Midbrain (tissue), 1 donor: ENCODE results near the gene SUPT3H.
"Not testable (repeated sequence)": the region's sequence is repeated elsewhere in the genome, so short reads cannot be mapped to it uniquely, and the experiment has no call there.

Experiments used
- DNase-seq: peaks from one replicate; lab custom pipeline; 2025; lab: John Stamatoyannopoulos, UW

The SUPT3H gene

GRCh38 chr6:45175272-45175671, 202.5 kb downstream of the SUPT3H start:
- DNase-seq: no peak

DNA sequence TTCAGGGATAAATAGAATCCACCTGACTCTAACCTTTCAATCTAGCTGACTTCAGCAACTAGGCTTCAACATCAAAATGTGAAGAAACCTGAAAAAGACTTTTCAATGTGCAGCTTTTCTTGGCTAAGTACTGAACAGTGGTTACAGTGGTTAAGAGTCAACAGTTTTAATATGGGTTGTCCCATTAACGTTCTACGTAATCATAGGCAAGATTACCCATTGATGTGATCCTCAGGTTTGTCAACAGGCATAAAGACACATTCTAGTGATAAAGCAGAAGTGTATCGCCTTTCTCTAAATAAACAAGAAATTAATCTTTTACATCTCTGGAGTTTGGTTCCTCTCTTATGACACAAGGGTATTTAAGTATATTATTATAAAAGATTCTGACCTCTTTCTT, 203.7 kb downstream of the SUPT3H start:
- DNase-seq: no peak

GRCh38 chr6:45171380-45171779, 206.4 kb downstream of the SUPT3H start:
- DNase-seq: no peak

GRCh38 chr6:45170309-45170708, 207.4 kb downstream of the SUPT3H start:
- DNase-seq: no peak

GRCh38 chr6:45169815-45170214, 207.9 kb downstream of the SUPT3H start:
- DNase-seq: no peak

DNA sequence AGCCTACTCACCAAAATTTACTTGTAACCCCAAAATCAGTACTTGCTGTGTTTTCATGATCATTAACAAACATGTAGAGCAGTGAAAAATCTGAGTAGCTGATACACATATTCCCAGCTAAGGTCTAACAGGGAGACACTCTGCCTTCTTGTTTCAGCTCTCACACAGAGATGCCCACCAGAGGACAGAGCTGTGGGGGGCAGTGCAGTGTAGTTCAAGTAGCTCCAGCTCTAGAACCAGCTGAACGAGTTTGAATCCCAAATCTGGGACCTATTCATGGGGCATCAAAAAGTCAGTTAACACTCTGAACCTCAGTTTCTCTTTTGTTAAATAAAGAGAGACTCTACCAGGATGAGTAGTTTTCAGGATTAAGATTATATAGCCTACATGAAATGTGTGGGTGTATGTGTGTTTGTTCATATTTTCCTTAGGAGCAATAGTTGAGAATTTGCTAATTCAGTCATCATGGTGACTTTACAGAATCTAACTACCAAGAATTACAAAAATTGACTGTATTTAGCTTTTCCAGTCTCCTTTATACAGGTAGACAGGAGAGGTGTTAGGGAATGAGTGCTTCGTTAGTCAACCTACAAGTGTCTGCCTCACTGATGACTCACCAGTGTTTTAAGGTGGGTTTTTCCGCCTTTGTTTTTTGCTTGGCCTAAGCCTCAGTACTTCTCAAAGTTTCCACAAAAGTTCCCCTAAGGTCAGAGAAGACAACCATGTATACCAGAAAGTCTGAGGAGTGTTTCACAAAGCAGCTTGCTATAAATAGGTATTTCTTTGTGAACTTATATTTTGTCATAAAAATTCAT, 213.6 kb downstream of the SUPT3H start:
- no peak for DNase-seq

DNA sequence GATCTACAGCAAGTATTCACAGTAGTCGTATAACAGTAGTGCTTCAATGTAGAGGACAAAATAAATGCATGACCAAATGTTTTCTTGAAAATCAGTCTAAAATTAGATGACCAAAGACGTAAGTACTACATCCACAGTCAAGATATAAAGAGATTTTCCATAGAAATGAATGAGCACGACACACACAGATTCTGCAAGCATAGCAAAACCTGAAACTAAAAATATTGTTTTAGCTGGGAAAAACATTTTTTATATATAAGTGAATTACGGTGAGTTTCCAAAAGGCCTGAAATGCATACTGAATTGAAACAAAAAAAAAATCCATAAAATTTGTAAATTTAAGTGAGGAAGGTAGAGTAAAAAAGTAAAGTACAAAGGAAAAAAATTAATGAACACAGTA, 217.4 kb downstream of the SUPT3H start:
- DNase-seq: no peak

DNA sequence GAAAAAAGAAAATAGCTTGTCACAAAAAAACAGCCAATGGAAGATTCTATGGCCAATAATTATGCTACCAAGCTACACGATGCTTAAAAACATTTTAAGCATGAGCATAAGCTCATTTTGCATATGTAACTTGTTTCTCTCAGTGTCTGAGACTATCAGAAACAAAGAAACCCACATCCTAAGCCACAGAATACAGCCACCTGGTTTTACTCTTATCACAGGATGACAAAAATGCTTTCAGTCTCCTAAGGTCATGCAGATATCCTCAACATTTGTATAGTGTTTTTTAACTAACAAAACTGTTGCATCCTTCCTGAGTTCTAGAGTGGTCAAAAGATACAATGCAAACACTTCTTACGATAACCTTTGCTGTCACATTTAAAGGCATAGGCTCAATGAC, 221.7 kb downstream of the SUPT3H start:
- no peak for DNase-seq

GRCh38 chr6:45155341-45155894, 222.3 kb downstream of the SUPT3H start:
- DNase-seq: no peak

DNA sequence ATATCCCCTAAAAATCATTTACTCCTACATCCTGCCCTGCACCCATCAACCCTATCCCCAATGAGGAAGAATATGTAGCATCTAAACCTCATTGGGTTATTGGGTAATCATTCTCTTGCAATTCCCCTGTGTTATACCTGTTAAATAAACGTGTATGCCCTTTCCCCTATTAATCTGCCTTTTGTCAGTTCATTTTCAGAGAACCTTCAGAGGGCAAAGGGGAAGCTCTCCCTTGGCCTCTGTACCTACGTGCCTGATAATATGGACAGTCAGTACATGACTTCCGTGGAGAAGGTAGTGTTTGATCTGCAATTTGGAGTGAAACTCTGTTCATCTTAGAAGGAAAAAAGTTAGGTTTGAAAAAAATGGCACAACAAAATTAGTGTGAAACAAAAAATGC, 223.1 kb downstream of the SUPT3H start:
- DNase-seq: no peak

- no peak for DNase-seq
Observed at GRCh38 chr6:45148711-45149341, 228.9 kb downstream of the SUPT3H start.

DNA sequence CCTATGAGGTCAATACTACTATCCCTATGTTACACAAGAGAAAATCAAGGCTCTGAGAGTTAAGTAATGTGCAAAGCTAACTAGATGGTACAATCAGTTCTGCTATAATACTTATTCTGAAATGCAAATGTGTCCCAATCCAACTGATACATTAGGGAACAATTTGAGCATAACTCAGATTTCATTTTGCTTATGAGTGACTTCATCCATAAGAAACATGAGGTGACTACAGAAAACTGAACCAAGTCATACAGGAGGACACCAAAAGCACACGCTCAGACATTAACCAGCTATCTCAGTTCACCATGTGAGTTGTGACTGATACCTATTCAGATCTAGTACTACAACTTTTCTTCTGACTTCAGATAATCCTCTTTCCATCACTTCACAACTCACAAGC, 229.5 kb downstream of the SUPT3H start:
- DNase-seq: no peak

DNA sequence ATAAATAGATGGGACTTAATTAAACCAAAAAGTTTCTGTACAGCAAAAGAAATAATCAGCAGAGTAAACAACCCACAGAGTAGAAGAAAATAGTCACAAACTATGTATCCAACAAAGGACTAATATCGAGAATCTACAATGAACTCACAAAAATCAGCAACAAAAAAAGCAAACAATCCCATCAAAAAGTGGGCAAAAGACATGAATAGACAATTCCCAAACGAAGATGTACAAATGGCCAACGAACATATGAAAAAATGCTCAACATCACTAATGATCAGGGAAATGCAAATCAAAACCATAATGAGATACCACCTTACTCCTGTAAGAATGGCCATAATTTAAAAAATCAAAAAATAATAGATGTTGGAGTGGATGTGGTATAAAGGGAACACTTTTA, 232.1 kb downstream of the SUPT3H start:
- DNase-seq: not testable (repeated sequence)

DNA sequence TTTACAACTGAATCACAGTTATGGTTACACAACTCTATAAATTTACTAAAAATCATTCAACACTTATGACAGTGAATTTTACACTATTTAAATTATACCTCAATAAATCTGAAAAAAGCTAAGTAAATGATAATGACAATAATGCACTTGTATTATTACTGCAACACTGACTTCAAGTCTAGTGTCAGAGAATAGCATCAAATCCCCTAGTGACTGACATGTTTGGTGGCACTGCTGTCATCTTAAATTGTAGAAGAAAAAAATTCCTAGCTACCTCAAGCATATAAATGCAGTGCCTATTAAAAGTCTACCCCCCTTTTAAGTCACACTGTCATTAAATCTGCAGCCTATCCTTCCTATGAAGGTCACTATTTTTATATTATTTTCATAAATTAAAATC, 239.0 kb downstream of the SUPT3H start:
- DNase-seq: no peak

DNA sequence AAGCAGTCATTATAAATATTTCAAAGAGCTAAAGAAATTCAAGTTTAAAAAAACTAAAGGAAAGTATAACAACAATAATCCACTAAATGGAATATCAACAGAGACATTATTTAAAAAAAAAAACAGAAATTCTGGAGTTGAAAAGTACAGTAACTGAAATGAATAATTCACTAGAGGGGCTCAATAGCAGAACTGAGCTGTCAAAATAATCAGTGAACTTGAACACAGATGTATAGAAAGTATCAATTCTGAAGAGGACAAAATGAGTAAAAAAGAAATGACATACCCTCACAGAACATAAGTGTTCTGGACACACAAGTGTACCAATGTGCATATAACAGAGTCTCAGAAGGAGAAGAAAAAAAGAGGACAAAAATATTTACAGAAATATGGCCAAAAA, 241.2 kb downstream of the SUPT3H start:
- no peak for DNase-seq

DNA sequence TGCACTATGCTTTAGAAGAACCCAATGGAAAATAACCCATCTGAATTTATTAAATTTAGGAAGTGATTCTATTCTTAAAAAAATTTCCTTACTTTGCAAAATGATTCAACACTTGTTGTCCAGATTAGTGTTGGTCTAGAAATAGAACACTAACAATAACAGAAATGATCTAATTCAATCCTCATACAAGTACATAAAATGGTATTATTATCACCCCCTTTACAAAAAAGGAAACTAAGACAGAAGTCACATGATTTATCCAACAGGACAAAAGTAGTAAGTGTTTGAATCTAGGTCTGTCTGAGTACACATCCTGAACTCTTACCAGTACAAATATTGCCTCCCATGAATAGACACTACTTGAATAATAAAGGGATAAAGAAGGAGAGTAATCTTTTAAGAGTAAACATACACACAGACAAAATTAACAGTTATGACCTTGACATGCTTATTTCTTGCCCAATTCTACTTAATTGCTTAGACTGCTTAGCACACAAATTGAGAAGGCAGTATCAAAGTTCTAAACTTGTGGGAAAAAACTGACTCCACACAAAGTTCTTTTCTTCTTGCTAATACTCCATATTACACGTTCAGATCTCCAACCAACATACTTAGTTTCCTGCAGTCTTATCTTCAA, 245.0 kb downstream of the SUPT3H start:
- DNase-seq: no peak

GRCh38 chr6:45132059-45132458, 245.7 kb downstream of the SUPT3H start:
- no peak for DNase-seq

- no peak for DNase-seq
Observed at GRCh38 chr6:45129051-45129450, 248.7 kb downstream of the SUPT3H start.

DNA sequence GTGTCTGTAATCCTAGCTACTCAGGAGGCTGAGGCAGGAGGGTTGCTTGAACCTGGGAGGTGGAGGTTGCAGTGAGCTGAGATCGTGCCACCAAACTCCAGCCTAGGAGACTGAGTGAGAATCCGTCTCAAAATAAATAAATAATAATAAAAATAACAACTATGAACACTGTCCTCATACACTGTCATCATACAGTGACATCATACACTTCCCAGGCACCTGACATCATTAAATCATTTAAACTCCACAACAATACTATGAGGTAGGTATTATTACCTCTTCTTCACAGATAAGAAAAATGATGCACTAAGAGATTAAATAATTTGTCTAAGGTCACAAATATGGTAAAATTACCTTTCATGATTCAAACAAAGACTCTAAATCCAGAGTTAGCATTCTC, 250.5 kb downstream of the SUPT3H start:
- no peak for DNase-seq

GRCh38 chr6:45126033-45126432, 251.7 kb downstream of the SUPT3H start:
- DNase-seq: no peak

DNA sequence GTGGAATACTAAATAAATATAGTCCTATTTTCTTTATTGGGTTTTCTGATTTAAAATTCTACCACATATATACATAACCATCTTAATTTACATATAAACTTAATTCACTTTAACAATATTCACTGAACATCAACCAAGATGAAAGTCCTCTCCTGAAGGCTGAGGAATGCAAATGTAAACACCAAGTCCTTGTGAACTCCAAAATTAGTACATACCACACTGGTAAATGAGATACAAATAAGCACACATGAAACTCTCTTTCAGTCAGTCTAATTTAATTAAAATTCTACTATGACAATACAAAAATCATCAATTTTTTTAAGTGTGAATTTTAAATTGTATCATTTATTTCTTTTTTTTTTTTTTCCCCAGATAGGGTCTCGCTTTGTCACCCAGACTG, 254.7 kb downstream of the SUPT3H start:
- DNase-seq: no peak

DNA sequence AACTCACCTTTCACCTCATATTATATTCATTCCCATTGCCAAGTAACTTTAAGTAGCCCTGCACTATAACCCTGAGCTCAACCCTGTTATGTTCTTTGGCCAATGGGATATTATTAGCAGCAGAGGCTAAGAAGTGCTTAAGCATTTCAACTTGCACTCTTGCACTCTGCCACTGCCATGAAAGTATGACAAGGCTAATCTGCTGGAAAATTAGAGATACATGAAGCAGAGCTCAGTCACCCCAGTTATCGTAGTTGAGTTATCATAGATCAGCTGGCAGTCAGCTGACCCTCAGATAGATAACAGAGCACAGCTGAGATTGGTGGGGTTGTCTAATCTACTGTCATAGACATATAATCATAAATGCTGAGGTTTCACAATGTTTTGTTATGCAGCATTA, 259.0 kb downstream of the SUPT3H start:
- no peak for DNase-seq
